NCI-H510A treated with DMSO at 0.1 percent for 48 hours (cell line): ENCODE data around the gene LINC01488.

Experiments used
- DNase-seq: peaks from one replicate; lab custom pipeline; 2025; lab: John Stamatoyannopoulos, UW

The LINC01488 gene

DNA sequence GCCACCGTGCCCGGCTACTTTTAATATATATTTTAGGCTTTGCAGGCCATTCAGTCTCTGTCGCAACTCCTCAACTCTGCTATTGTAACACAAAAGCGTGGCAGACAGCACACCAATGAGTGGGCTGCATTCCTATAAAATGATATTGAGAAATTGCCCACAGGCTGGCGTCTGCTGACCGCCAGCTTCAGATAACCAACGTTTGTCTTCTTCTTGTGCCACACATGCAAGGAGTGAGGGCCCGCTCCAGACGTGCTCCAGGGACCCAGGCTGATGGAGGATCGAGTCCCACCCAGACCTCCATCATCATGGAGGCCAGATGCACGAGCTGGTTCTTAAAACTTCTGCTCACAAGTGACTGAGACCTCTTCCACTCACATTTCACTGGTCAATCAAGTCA is 35.4 kb upstream of the LINC01488 start:
- DNase-seq: no peak

DNA sequence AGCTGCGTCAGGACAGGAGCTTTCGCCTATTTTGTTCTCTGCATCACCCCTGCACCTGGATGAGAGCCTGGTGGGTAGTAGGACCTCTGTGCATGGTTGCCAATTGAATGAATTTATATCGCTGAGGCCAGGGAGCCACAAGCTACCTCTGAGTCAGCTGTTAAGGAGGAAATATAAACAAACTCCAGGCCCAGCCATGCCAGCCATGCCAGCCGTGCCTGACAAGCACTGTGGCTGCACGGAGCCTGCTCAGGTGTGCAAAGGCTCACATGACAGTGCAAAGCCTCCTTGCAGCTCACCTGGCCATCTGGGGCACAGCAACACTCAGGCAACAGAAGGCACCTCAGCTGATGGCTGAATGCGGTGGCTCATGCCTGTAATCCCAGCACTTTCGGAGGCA is 33.7 kb upstream of the LINC01488 start:
- no peak for DNase-seq

DNA sequence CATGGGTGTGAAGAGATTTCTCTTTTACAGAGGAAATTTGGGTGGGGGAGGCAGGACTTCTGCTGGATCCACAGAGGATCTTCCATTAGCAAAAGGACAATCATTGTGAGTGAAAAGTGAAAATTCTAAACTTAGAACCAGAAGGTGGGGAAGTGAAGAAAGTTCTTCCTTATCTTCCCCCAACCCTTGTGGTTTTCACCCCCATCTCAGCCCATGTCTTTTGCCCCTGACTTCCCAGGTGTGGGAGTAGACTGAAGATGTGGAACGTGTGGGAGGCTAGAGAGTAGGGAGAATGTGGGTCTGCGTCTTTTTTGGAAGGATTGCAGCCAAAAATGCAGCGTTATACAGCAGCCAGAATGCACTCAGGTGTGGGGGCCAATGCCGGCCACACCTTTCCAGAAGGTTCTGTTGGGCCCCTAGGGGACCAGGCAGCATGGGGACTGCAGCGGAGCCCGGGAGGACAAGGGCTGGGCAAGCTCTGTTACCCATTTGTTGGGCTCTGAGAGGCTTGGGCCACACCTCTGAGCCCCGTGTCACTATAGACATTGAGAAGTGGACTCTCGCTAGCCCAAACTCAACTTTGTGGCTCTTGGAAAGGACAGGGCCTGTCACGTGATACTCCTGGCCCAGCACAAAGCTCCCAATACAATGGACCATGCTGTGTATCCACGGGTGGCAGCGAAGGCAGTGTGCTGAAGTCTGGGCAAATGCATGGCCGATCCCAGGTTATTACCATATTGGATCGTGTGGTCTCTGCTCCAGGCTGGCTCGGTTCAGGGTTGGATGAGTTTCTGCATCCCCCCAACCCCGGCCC is 32.8 kb upstream of the LINC01488 start:
- no peak for DNase-seq

DNA sequence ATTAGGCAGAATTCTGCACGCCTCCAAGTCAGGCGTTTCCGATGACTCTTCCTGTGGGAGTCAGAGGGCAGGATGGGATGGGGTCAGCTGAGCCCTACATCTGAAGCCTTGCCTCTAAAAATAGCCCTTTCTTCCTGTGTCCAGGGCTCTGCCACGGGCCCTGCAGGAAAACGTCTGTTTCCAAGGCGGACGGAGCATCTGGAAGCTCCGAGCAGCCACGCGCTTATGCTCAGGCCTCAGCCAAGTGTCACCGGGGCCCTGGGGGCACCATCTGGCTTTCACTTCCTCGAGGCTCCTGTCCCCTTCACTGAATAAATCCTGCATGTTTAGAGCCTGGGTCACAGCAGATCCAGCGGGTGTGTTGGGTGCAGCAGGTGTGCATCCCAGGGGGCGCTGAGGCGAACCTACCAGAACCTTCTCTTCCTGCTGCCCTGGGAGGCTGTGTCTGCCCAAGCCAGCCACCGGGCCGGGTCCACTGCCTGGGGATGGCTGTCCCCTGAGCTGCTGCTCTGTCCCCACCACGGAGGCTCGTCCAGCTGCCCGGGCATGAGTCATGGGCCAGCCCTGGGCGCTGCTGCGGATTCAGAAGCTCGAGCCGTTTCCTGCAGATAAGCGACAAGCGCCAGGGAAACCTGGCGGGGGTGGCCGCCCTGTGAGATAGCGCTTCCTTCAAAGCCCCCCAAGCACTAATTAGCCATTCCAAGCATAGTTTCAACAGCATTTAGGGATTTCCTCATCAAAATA is 32.0 kb upstream of the LINC01488 start:
- DNase-seq: no peak

DNA sequence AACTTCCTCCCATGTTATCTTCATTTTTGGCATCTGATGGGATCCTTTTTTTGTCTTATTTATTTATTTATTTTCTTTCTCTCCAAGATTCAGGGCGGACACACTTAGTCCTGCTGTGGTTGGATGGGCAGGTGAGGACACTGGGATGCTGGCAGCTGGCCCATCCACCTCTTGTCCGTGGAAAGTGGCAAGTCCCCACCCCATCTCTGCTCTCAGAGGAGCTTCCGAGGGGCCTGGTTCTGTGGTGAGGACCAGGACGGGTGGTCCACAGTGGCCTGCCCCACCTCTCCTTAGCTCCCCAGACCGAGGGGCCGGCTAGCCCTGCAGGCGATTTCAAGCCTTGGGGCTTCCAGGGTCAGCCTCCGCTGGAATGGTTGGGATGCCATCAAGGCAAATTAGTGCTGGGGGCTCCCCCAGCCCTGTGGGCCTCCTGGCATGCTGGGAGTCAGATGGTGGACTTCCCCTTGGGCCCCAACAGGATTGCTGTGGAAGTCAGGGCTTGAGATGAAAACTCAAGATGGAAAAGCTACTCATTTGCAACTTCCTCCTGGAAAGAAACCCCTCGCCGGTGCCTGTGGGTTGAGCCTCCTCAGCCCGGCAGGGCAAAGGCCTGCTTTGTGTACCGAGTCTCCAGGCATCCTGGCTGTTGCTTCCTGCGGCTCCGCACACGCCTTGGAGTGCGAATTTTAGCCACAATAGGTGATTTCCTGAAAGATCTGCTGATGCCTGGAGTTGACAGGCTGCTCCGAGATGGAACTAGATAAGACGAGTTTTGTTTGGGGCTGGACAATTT is 31.2 kb upstream of the LINC01488 start:
- no peak for DNase-seq

DNA sequence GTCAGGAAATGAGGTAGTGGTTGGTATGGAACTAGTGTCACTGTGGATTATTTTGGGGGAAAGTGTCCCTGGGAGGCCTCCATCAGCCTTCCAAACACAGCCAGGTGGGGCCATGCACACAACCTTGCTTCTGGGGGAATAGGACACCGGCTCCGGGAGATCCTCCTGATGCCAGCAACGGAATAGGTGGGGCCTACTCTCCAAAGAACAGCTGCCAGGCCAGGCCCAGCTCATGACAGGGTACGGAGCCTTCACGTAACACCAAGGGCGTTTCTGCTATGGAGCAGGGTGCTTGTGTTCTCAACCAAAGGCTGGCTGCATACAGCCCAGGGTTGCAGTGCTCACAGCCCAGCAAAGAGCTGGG is 30.6 kb upstream of the LINC01488 start:
- DNase-seq: no peak

DNA sequence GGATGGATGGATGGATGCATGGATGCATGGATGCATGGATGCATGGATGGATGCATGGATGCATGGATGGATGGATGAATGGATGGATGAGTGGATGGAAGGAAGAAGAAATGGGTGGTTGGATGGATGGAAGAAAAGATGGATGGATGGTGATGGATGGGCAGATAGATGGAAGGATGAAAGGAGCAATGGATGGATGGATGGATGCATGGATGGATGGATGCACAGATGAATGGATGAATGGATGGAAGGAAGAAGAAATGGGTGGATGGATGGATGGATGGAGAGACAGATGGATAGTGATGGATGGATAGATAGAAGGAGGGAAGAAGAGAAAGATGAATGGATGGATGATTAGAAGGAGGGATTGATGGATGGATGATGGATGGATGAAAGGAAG is 30.2 kb upstream of the LINC01488 start:
- DNase-seq: no peak

DNA sequence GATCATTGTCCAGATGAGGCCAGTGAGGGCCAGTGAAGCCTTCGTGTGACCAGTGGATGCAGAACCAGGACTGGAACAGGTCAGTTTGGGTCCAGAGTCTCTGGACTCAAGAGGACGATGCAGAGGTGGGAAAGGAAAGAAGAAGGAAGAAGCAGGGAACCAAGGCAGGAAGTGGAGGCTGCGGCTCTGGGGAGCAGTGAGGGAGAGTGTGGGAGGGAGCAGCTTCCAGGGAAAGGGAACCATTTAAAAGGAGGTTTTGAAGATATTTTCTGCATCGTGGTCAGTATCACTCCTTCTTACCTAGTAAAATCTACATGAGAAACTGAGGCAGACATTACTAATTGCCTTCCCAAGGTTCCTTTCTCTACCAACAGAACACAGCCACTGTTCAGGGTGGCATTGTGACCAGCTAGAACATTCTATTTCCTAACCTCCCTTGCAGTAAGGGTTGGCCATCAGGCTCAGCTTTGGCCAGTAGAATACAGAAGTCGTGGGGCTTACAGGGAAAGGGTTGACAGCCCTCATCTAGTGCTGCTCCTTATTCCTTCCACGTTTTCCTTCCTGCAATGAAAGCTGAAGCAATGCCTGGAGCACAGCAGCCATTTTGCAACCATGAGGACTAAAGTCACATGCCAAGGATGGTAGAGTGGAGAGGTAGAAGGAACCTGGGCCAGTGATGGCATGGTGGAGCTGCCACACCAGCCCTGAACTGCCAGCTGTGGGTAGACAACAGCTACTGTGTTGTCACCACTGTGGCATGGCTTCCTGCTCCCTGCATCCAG is 29.1 kb upstream of the LINC01488 start:
- no peak for DNase-seq

DNA sequence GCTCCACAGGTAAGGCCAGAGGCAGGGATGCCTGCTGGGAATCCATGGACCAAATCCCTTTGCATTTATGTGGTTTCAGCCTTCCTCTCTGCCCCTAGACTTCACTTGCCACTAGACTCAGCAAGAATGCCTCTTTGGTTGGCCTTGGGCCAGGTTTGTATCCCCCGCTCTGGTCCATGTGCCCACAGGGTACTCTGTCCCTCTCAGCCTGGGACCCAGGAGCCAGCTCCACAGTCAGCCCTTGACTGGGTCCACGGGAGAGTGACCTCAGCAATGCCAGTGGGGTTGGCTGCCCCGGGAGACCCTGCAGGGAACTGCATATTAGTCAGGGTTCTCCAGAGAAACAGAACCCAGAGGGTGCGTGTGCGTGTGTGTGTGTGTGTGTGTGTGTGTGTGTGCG is 28.3 kb upstream of the LINC01488 start:
- DNase-seq: no peak

DNA sequence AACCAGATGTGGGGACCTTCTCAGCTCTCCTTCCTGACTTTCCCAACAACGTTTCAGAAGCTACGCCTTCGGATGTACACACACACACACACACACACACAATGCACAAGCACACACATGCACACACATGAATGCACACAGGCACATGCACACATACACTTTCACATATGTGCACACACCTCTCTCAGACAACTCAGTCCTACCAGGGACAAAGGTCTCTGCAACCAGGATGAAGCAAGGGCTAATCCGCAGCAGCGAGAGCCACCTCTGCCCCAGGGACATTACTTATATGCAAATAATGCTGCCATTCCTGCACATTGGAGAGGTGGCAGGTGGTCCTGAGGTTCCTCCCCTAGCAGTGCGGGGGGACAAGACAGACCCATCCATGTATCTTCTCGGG is 27.4 kb upstream of the LINC01488 start:
- DNase-seq: no peak

DNA sequence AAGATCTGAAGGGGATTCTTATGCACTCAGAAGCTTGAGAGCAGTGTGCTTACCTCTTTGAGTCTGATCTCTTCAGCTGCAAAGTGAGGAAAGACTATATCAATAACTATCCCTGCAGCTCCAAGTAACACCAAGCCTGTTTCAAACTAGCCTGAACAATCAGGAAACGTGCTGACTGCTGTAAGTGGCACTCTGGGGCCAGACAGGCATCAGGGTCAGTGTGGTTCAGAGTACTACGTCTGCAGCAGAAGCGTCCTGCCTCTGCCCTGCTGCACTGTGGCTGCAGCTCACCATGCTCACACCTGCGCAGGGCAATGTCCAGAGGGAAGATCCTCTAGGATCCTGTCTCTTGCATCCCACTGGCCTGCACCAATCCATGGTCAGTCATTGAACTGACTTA is 25.5 kb upstream of the LINC01488 start:
- DNase-seq: no peak

DNA sequence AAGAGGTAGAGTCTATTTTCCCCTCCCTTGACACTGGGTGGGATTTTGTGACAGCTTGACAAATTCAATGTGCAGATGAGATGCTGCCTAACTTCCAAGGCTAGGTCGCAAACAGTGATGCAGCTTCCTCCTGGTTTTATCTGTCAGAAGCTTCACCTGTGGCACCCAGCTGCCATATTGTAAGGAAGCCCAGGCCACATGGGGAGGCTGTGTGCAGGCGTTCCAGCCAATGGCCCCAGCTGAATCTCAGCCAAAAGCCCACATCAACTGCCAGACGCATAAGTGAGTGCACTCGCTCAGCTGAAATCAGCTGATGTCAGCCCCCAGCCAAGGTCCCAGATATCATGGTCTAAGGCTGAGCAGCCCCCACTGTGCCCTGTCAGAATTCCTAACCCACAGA is 24.8 kb upstream of the LINC01488 start:
- no peak for DNase-seq

DNA sequence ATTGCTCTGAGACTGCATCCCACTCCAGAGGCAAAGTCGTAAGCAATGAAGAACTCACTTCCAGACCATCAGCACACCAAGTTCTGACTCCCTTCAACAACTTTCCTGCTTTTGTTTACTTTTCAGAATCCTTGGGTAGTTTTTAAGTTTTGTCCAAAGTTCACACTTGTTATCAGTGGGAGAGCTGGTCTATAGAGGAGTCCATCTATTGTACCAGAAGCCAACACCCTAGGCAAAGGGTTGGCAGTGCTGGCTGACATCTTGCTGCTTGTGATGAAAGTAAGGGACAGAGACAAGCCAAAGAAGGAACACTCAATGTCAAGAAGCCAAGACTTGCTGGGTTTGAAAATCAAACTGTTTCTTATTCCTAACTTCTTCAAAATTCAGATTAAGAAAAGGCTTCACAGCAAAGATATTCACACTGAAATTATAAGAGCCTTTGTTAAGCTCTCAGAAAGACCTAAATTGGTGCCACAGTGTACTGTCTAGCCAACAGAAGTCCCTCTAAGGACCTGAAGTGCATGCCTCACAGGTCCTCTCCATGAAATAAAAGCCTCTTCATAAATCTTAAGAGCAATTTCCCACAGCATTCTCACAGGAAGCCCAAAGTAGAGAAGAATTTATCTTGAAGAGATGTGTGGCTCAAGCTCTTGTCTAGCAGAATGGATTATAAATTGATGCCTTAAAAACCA is 21.5 kb upstream of the LINC01488 start:
- DNase-seq: no peak

DNA sequence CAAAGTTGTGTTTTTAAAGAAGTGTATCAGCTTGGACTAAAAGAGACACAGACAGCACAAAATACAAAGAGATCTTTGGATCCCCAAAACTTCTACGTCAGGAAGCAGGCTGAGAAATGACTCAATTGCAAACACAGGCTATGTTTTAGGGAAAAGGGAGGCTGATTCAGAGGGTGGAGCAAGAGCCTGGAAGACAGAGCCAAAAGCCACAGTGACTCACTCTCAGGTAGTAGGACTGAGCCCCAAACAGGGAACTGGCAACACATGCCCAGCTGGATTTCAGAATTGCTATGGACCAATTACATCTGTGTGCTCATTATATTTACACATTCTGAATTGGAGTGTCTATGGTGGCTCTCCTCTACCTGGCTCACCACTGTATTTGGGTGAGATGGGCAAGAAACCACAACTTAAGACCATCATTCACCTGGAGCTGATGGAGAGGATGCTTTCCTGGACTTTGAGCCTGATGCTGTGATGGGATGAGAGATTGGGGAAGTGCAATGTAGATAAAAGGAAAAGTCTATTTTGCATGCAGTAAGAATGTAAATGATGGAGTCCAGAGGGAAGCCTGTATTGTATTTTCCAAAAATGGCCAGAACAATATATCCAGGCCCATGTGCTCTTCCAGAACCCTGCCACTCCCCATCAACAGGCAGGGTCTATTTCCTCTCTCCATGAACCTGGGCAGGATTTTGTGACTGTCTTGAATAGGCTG is 20.8 kb upstream of the LINC01488 start:
- DNase-seq: no peak

DNA sequence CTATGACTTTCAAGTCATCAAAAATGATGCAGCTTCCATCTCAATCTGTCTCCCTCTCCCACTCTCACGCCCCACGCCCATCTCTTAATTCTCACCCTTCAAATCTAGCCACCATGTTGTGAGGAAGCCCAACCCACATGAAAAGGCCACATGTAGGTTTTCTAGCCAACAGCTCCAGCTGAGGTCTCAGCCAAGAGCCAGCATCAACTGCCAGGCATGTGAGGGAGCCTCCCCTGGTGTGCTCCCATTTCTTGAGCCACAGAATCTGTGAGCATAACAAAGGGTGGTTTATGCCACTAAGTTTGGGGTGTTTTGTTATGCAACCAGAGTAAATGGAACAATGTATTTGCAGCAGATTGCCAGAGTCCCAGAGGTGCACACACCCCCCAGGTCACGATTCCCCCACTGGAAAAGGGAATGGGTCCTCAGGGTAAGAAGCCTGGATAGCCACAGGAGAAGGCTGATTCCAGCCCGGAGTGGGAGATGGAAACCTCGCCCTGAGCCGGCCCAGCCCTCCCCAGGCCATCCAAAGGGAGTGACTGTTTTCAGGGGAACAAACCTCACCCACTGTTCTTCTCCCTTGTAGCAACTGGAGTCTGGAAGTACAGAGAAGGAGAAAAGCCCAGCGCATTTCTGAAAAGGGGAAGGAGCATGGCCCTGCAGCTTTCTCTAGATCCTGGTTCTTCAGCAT is 20.0 kb upstream of the LINC01488 start:
- DNase-seq: no peak

DNA sequence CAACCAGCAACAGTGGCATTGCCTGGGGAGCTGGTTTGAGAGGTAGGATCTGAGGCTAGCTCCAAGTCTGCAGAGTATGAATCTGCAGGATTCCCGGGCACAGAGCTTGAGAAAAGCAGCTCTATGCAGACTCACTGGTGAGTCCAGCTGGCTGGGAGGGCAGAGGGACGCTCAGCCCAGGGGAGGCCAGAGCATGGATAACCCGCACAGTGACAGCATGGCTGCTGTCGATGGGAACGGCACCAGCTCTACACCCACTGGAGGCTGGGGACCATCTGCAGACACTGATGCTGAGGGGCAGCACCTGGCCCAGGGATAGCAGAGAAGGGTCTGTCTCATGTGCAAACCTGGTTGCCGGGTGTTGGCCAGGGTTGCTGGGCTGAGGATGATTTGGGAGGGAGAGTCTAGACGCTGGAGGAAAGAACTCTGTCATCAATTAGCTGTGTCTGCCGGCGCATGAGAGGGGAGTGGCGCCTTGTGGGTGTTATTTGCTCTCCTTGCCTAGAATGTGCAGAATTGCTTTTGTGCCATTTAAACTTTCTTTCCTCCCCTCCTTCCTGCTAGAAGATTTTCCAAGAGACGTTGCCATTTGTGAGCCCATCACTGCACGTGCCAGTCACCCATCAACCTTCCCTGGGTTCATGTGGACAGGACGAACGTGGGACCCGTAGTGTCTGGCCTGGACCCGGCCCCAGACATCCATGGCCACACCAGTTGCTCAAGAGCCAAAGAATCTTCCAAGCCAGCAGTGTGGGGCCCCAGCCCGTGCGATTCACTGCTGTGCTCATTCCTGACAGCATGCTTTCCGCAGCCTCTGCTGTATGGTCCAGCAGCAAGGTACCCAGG is 19.1 kb upstream of the LINC01488 start:
- DNase-seq: no peak

DNA sequence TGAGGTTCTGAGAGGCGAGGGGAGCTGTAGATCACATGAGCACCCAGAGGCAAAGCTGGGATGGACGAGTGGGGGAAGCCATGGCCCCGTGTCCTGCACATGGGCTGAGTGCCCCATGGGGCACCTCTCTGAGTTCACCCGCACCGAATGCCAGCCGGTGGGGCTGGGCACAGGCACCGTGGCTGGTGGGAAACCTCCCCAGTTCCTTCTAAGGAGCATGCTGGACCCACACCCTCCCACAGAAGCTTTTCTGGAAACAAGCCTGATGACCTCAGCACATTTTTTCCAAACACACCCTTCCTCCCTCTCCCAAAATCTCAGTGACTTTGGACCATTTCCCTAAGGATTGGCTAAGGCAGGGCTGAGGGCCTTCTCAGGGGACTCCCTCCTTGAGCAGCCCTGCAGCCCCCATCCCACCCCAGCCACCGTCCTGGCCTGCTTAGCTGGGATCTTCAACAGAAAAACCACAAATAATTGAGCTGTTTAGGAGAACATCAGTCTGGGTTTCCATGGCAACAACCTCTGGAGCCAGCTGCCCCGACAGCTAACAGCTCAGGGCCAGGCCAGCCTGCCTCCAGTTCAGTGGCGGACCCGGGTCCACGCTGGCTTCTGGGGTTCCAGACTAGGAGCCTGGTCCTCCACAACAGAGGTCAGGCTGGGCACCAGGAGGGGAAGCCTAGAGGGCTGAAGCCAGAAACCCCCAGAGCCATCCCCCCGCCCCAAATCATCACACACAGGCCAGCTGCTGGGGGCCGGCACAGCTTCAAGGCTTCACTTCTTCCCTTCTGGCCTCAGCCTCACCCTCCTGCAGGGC is 18.1 kb upstream of the LINC01488 start:
- DNase-seq: no peak
